Stimulated activated CD8-positive, alpha-beta memory T cell treated with anti-CD3 and anti-CD28 coated beads, Interleukin-2, amount 100 ng/mL, for 48 hours (primary cell): ENCODE data around the gene PIP4P1.
A peak's percentile ranks its signal among the peaks of the same experiment; 100 is the strongest.
"Not testable (repeated sequence)": the region's sequence is repeated elsewhere in the genome, so short reads cannot be mapped to it uniquely, and the experiment has no call there.

Experiments
- DNase-seq, 2 donors: peaks; one replicate each; pipeline ENCODE4 v3.0.0-alpha.2; 2020; ENCODE audit warnings: low read depth in 2 of 2

PIP4P1 gene

GRCh38 chr14:20476776-20477175 is 15.5 kb upstream of the PIP4P1 start:
- DNase-seq: no peak

DNA sequence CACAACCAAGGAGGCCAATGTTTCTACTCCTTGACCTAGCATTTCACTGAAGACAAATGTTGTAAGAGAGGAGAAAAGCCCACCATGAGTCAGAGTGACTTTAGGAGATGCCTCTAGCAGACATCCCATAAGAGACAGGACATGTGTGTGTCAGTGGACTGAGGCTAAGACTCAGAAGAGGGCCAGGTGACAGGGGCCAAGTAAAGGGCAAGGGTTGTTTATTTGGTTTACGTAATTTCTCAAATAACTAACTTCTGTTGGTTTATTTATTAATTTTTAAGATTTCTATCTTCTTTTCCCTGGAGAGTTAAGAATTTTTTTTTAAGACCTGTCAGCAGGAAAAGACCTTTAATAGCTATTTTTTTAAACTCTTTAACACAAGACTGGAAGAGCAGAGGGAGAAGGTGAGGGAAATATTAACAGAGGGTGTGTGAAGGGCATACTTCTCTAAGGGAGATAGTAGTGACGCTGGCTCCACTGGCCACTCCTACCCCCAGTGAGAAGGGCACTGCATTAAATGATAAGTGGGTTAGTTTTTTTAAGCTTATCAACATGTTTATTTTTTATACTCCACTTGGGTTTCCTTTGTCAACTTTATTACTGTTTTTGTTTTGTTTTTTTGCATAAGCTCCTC is 11.4 kb upstream of the PIP4P1 start:
- no peak for DNase-seq

DNA sequence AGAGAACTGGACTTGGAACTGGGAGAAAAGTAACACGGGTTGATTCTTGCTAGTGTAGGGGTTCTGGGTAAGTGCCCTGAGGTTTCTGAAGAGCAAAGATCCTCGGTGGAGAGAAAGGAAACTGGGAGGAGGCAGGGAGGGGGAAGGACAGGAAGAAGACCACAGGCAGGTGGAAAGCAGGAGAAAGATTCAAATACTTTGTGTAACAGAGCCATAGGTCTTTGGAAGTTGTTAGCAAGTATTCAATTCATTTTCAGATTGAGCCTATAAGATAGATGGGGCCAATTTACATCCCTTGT is 9.3 kb upstream of the PIP4P1 start:
- no peak for DNase-seq

GRCh38 chr14:20469890-20470602 is 8.8 kb upstream of the PIP4P1 start:
- DNase-seq: peak in 1 of 2 donors; percentile 33

DNA sequence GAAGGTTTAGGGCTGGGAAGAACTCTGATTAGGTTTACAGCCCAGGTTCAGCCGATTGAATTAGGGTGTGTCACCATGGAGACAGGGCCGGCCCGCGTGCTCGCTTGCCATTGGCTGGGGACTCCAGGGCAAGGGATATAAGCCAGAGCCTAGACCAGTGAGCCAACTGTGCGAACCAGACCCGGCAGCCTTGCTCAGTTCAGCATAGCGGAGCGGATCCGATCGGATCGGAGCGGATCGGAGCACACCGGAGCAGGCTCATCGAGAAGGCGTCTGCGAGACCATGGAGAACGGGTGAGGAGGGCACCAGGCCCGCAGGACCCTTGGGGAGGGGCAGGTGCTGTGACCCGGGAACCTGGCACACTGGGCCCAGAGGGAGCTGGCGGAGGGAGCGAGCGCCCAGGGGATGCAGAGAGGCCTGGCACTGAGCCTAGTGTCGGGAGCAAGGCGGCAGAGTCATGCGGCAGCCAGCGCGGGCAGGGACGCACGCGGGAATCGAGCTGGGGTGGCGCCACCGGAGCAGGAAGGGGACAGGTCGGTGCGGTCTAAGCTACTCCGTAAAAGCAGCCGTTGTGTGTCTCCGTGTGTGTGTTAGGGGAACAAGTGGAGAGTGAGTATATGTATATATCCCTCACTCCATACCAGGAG is 8.1 kb upstream of the PIP4P1 start, which contains the start of gene PNP:
Gene PNP (plus strand): TSS at position 165 of the 648 bp plus-strand sequence. CDS start 119 bp downstream, at position 284.
- DNase-seq: peak; percentile 80 to 83

DNA sequence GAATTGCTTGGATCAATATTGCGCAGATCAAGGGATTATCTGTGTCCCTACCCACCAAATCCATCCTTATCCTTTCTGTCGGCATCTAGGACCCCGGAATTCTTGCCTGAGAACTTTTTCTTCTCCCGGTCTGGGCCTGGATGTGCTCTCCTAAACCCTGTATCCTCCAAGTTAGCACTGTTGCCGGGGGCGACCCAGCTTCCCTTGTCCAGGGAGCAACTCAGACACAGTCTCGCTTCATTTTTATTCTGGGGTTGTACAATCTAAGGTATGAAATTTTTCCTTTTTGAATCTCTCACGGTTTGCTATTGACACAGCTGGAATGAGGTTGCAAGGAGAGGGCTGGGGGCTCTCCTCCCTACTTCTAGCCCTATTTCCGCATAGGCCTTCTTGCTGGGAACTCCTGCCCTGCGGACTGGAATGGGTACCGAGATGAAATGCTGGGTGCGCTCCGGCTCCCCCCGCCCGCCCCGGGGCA is 7.6 kb upstream of the PIP4P1 start:
- DNase-seq: no peak

DNA sequence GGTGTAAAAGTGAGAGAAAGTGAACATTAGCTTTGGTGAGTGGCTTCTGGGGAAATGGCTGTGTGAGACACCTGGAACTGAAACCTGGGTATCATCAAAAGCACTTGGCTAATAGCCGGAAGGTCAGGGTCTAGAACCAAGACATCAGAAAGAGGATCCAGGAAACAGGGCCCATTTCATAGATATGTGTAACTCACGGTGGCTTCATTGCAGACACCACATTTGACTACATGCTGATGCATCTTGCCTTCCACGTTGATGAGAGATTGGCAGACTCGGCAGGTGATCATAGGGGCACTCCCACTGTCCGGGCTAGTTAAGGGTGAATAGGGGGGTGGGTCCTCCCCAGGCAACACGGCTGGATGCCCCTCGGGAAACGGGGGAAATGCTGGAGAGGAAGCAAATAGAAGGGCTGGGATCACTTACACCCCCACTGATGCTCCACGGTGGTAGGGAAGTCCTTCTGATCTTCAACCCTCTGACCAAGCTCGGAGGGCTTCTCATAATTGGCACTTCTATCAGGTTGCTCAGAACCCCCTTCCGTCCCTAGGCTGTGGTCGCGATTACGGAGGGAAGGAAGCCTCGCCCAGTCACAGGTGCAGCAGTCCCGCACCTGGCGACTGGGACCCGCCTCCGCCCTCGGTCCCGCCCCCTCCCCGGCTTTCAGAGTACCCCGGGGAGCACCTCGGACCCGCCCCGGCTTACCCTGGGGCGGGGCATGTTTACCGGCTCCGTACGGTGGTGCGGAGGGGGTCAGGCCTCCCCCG is 593 bp downstream of the PIP4P1 start:
- DNase-seq: no peak

DNA sequence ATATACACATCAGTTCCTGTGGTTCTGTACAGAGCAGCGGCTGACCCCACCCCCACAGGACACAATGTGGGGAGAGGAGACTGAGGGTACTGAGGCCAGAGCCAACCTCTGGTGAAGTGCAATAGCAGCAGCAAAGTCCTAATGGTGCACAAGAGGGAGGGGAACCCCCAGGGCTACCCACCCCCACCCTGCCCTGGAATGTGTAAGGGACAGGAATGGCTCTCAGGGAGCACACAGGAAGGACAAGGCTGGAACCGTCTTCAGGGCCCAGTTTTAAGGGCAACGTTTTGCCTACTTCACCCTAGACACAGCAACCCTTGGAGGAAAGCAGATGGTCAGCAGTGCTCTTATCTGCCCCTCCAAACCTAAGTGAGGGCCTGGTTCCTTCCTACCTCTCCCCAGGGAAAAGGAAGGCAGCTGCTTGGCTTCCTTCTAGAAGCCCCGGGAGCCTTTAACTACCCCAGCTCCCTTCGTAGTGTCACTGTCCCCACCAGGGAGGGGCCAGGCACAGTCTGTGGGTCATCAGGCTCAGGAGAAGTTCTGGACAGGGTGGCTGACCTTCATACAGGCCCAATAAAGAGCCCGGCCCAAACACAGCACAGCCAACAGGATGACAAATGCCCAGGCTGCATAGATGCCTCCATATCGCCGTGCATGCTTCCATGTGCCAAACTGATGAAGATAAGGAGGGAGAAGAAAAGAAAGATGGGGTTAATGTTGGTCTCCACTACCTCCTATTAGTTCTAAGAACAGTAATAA is 3.0 kb downstream of the PIP4P1 start:
- DNase-seq: no peak

- no peak for DNase-seq
Observed at GRCh38 chr14:20456971-20457370, 4.3 kb downstream of the PIP4P1 start.

- DNase-seq: peak in 1 of 2 donors; percentile 40
Observed at GRCh38 chr14:20455355-20456300, 5.6 kb downstream of the PIP4P1 start.

GRCh38 chr14:20454516-20455354 is 6.5 kb downstream of the PIP4P1 start, which contains the start of the genes APEX1 and OSGEP:
APEX1 (plus strand) TSS chr14:20455226; CDS start chr14:20455646, 420 bp downstream.
OSGEP (minus strand) TSS chr14:20454812; CDS start chr14:20454683, 129 bp downstream.
- DNase-seq: peak; percentile 93 to 95

- not testable (repeated sequence) for DNase-seq
Observed at GRCh38 chr14:20452831-20453230, 8.4 kb downstream of the PIP4P1 start.

DNA sequence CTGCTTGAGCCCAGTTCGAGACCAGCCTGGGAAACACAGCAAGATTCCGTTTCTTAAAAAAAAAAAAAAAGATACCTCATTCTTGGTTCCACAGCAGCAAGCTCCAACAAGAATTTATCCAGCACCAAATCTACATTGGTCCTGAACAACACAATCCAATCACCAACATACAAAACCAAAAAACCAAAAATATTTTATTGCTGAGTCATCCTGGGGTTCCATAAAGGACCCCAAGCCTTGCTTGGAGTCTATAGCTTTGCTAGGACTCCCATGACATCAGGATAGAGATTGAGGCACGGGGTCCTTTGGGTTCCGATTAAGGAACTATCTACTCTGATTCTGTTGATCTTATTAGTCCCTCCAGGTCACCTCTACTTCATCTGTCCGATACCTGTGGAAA is 14.3 kb downstream of the PIP4P1 start:
- DNase-seq: no peak

DNA sequence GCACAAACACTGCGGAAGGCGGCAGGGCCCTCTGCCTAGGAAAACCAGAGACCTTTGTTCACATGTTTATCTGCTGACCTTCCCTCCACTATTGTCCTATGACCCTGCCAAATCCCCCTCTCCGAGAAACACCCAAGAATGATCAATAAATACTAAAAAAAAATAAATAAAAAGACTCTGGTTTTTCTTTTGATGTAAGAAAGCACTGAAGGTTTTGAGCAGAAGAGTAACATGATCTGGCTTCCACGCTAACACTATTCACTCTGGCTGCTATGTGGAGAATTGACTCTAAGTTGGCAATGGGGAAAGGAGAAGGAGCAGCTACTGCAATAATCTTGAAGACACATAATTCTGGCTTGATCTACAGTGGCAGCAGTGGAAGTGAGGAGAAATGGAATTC is 17.6 kb downstream of the PIP4P1 start:
- not testable (repeated sequence) for DNase-seq

- DNase-seq: no peak
Observed at GRCh38 chr14:20441461-20441860, 19.8 kb downstream of the PIP4P1 start.

DNA sequence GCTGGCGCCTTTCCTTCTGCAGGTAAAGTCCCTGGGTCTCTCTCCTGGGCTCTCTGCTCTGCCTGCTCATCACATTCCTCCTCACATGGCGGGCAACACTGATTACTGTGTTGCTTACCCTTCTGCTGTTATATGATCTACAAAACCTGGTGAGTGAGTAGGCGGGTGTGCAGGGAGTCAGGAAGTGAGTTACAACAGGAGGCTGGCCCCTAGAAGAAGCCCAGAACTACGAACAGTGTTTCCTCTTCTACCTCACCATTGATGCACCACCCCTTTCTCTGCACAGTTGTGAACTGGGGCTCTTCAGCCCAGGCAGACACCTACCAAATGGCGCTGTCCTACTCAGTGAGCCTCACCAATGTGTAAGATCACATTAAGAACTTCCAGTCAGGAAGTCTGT is 20.4 kb downstream of the PIP4P1 start:
- DNase-seq: no peak

- DNase-seq: no peak
Observed at GRCh38 chr14:20440465-20440864, 20.8 kb downstream of the PIP4P1 start.

- no peak for DNase-seq
Observed at GRCh38 chr14:20438664-20439063, 22.6 kb downstream of the PIP4P1 start.

- no peak for DNase-seq
Observed at GRCh38 chr14:20436363-20436755, 24.9 kb downstream of the PIP4P1 start.
